ENCODE results near the gene FGF14. TPM values are rescaled to one million over a fixed set of nuclear protein-coding genes. Genes with fewer than 3 reads are reported as not detected.

The FGF14 gene
- total and polyA plus RNA-seq, 2 of the 4 experiments (the other 2 are of a cell fraction): under 0.01 TPM; not detected in 1

DNA sequence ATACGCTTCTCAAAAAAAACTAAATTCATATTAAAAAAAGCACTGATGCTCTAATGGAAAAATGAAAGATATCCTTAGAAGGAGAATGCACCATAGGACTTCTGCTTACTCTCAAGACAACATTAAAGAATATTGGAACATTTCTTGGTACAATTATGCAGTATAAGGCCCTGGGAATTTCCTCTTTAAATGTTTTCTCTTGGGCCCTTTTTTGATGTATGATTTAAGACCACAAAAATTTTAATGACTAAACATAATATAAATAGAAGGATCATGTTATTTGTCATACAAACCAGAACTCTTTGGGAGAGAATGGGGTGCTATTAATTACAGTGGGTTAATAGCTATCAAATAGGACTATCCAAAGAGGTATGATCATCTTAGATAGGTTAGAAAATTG lies 403.7 kb downstream of the FGF14 start:
- Histone ChIP-seq H3K4ac (ENCODE audit: low read depth, low read length) (no peak overlapping the region), H2BK15ac (ENCODE audit: low read depth, low read length) (no peak overlapping the region), H2AK5ac (ENCODE audit: low read depth, low read length) (no peak overlapping the region), H3K18ac (ENCODE audit: low read depth, low read length) (no peak overlapping the region), H2BK5ac (ENCODE audit: low read depth, low read length, poor library complexity, severe bottlenecking) (no peak overlapping the region), H4K5ac (ENCODE audit: low read depth, low read length) (no peak overlapping the region), H2BK120ac (ENCODE audit: low read depth, low read length) (no peak overlapping the region), H3K36me3 (ENCODE audit: control insufficient read depth, insufficient read depth, low read length) (no peaks in the 10 kb centered on the region), H2AK9ac (replicated peaks; ENCODE audit: low read depth, low read length, poor library complexity) (no peak overlapping the region), H4K8ac (ENCODE audit: low read depth in 2 of 2, low read length in 2 of 2) (no peak overlapping the region), H3K4me1 (ENCODE audit: control insufficient read depth, insufficient read depth, low read length) (no peaks in the 10 kb centered on the region), H3K9me1 (ENCODE audit: insufficient read depth, low read length) (no peaks in the 10 kb centered on the region), H2BK20ac (ENCODE audit: low read depth, low read length) (no peak overlapping the region), H4K20me1 (ENCODE audit: insufficient read depth, low read length) (no peaks in the 10 kb centered on the region), H3K9me3 (ENCODE audit: control insufficient read depth, insufficient read depth, low read length) (no peaks in the 10 kb centered on the region), H3K56ac (ENCODE audit: extremely low read depth, insufficient read depth, low read length) (no peak overlapping the region), H3K23ac (ENCODE audit: low read depth, low read length) (no peak overlapping the region), H3K9ac (ENCODE audit: low read depth, low read length) (no peak overlapping the region), H3K14ac (replicated peaks; ENCODE audit: low read depth, low read length) (no peak overlapping the region), H3K4me3 (ENCODE audit: insufficient read depth, low read depth, low read length) (no peak overlapping the region), H3K27me3 (ENCODE audit: control insufficient read depth, insufficient read depth, low read length) (no peaks in the 10 kb centered on the region), H2AFZ (replicated peaks; ENCODE audit: low read length, poor library complexity) (no peak overlapping the region), H3K4me2 (ENCODE audit: low read depth, low read length) (no peak overlapping the region), H3K79me1 (ENCODE audit: low read depth in 1 of 2, low read length in 2 of 2) (no peaks in the 10 kb centered on the region), H3K27ac (ENCODE audit: insufficient read depth, low read length) (no peak overlapping the region), H4K91ac (ENCODE audit: insufficient read depth, low read depth, low read length) (no peak overlapping the region)
- intact Hi-C loops (cut with micrococcal nuclease): no loop called here
- ATAC-seq (ENCODE audit: low read depth) (no peak), DNase-seq (no peak)
- CTCF ChIA-PET: no interaction called here
- in situ Hi-C loops (cut with MboI; ENCODE audit: low sequenced_read_pairs): no loop called here
- dilution Hi-C loops (cut with HindIII; ENCODE audit: low sequenced_read_pairs, unreplicated experiment): no loop called here
- WGBS, 2 experiments (ENCODE audit: extremely low coverage in 2 of 2, insufficient read length in 1 of 2): no CpG with 5 or more reads among the region's 1 CpG
- POLR2A ChIA-PET (ENCODE audit: unreplicated experiment): no interaction called here
- no TSS peak for BruUV-seq (replicated peaks)
- TF ChIP-seq BHLHE40 (IDR thresholded peaks at IDR 0.05; ENCODE audit: low read depth, low read length): no peak
- TF ChIP-seq MAZ (IDR thresholded peaks at IDR 0.05; ENCODE audit: borderline replicate concordance, low read depth, low read length): no peak
- TF ChIP-seq, protein P1, sequence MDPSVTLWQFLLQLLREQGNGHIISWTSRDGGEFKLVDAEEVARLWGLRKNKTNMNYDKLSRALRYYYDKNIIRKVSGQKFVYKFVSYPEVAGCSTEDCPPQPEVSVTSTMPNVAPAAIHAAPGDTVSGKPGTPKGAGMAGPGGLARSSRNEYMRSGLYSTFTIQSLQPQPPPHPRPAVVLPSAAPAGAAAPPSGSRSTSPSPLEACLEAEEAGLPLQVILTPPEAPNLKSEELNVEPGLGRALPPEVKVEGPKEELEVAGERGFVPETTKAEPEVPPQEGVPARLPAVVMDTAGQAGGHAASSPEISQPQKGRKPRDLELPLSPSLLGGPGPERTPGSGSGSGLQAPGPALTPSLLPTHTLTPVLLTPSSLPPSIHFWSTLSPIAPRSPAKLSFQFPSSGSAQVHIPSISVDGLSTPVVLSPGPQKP (IDR thresholded peaks at IDR 0.05; ENCODE audit: borderline replicate concordance, low read depth, low read length): no peak
- no peak for TF ChIP-seq SMC3 (IDR thresholded peaks at IDR 0.05; ENCODE audit: low read depth, low read length)
- TF ChIP-seq RCOR1 (IDR thresholded peaks at IDR 0.05; ENCODE audit: insufficient replicate concordance, low read length): no peak
- no peak for TF ChIP-seq MAFK (IDR thresholded peaks at IDR 0.05; ENCODE audit: low read depth, low read length)
- TF ChIP-seq, protein P2, sequence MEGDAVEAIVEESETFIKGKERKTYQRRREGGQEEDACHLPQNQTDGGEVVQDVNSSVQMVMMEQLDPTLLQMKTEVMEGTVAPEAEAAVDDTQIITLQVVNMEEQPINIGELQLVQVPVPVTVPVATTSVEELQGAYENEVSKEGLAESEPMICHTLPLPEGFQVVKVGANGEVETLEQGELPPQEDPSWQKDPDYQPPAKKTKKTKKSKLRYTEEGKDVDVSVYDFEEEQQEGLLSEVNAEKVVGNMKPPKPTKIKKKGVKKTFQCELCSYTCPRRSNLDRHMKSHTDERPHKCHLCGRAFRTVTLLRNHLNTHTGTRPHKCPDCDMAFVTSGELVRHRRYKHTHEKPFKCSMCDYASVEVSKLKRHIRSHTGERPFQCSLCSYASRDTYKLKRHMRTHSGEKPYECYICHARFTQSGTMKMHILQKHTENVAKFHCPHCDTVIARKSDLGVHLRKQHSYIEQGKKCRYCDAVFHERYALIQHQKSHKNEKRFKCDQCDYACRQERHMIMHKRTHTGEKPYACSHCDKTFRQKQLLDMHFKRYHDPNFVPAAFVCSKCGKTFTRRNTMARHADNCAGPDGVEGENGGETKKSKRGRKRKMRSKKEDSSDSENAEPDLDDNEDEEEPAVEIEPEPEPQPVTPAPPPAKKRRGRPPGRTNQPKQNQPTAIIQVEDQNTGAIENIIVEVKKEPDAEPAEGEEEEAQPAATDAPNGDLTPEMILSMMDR (conservative IDR thresholded peaks at IDR 0.05; ENCODE audit: low read depth, low read length): no peak
- no peak for TF ChIP-seq RAD21 (IDR thresholded peaks at IDR 0.05; ENCODE audit: low read length)
- TF ChIP-seq POLR2A (IDR thresholded peaks at IDR 0.05; ENCODE audit: low read depth, low read length): no peak
- TF ChIP-seq CHD1 (IDR thresholded peaks at IDR 0.05; ENCODE audit: low read depth, low read length): no peak
- TF ChIP-seq RFX5 (IDR thresholded peaks at IDR 0.05; ENCODE audit: low read depth, low read length): no peak
- TF ChIP-seq CEBPB (IDR thresholded peaks at IDR 0.05; ENCODE audit: low read depth, low read length): no peak
- no peak for TF ChIP-seq NFE2L2 (IDR thresholded peaks at IDR 0.05; ENCODE audit: low read depth, low read length)
- TF ChIP-seq, protein P3, sequence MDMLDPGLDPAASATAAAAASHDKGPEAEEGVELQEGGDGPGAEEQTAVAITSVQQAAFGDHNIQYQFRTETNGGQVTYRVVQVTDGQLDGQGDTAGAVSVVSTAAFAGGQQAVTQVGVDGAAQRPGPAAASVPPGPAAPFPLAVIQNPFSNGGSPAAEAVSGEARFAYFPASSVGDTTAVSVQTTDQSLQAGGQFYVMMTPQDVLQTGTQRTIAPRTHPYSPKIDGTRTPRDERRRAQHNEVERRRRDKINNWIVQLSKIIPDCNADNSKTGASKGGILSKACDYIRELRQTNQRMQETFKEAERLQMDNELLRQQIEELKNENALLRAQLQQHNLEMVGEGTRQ (IDR thresholded peaks at IDR 0.05; ENCODE audit: low read depth, low read length): no peak
- no peak for TF ChIP-seq MXI1 (IDR thresholded peaks at IDR 0.05; ENCODE audit: borderline replicate concordance, low read depth, low read length)
- TF ChIP-seq FOS (IDR thresholded peaks at IDR 0.05; ENCODE audit: low read depth, low read length): no peak

Measured in IMR-90 (cell line).